Parathyroid adenoma (tissue), 2 donors: ENCODE measurements around the gene NRXN2.

Experiments used
- H2AFZ ChIP-seq: fragments of 300-600 bp; sonication (generic); one replicate; pipeline ENCODE4 v1.7.0; 2017; ENCODE audit warnings: antibody characterized with exemption, mild to moderate bottlenecking
- H3K27ac ChIP-seq: fragments of 300-600 bp; sonication (generic); one replicate; pipeline ENCODE4 v1.7.0; 2017
- H3K27me3 ChIP-seq: fragments of 300-600 bp; sonication (generic); one replicate; pipeline ENCODE4 v1.7.0; 2017; ENCODE audit warnings: low read length; ENCODE audit not compliant: control insufficient read depth, insufficient read depth
- H3K36me3 ChIP-seq: fragments of 300-600 bp; sonication (generic); one replicate; pipeline ENCODE4 v1.7.0; 2017; ENCODE audit warnings: low read length; ENCODE audit not compliant: control insufficient read depth, insufficient read depth
- H3K4me1 ChIP-seq: fragments of 300-600 bp; sonication (generic); one replicate; pipeline ENCODE4 v1.7.0; 2017; ENCODE audit warnings: control low read depth
- H3K4me2 ChIP-seq: fragments of 300-600 bp; sonication (generic); one replicate; pipeline ENCODE4 v1.7.0; 2017; ENCODE audit warnings: low read length
- H3K4me3 ChIP-seq: fragments of 300-600 bp; sonication (generic); one replicate; pipeline ENCODE4 v1.7.0; 2017; ENCODE audit warnings: low read depth, low read length
- H3K79me2 ChIP-seq: fragments of 300-600 bp; sonication (generic); one replicate; pipeline ENCODE4 v1.7.0; 2017; ENCODE audit warnings: control low read depth
- H3K9ac ChIP-seq: fragments of 300-600 bp; sonication (generic); one replicate; pipeline ENCODE4 v1.7.0; 2017; ENCODE audit warnings: mild to moderate bottlenecking
- H3K9me3 ChIP-seq: fragments of 300-600 bp; sonication (generic); one replicate; pipeline ENCODE4 v1.7.0; 2017; ENCODE audit warnings: low read length; ENCODE audit not compliant: control insufficient read depth
- CTCF ChIP-seq: fragments of 300-600 bp; sonication (generic); IDR thresholded peaks from one replicate; pipeline ENCODE4 v1.7.0; 2017; ENCODE audit warnings: antibody characterized with exemption, mild to moderate bottlenecking
- donor health status: primary hyperparathyroidism.

Gene NRXN2

DNA sequence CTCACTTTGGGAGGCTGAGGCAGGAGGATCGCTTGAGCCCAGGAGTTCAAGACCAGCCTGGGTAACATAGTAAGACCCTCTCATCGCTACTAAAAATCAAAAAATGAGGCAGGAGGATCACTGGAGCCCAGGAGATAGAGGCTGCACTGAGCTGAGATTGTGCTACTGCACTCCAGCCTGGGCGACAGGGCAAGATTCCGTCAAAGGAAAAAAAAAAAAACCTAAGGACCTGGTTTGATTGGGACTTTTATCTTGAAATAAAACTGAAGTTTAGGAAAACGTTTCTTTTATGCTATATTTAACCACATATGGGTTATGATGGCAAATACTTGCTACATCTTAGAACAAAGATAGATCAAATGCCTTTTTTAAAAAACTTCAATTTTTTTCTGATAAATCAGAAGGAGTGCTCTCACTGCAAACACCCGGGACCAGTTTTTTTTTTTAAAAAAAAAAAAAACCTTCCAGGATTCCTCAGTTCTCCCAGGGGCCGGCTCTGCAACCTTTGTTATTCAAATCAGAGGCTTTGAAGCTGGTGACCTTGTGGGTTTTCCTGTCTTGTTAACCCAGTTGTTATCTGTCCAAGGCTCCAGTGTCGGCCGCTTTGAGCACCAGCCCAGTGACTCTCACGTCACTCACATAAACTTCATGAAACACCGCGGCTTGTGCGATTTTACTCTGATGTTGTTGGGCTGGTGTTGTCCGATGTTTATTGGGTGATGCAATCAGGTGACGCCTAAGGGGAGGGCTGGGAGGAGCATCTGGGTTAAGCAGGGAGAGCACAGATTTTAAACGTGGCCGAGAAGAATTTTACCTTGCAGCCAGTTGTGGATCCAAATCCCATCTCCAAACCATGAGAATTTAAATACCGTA, 156.7 kb downstream of the NRXN2 start:
- no peak overlapping the region for H3K4me3 ChIP-seq
- H3K9me3 ChIP-seq: no peaks in the 10 kb centered on the region
- no peak for TF ChIP-seq CTCF
- no peak overlapping the region for H3K9ac ChIP-seq
- H3K27me3 ChIP-seq: no peaks in the 10 kb centered on the region
- peak overlapping the region; percentile 59 for H3K4me2 ChIP-seq
- no peaks in the 10 kb centered on the region for H3K36me3 ChIP-seq
- H3K27ac ChIP-seq: no peak overlapping the region
- H3K79me2 ChIP-seq: no peaks in the 10 kb centered on the region
- peak overlapping the region; percentile 60 for H2AFZ ChIP-seq
- no peaks in the 10 kb centered on the region for H3K4me1 ChIP-seq

DNA sequence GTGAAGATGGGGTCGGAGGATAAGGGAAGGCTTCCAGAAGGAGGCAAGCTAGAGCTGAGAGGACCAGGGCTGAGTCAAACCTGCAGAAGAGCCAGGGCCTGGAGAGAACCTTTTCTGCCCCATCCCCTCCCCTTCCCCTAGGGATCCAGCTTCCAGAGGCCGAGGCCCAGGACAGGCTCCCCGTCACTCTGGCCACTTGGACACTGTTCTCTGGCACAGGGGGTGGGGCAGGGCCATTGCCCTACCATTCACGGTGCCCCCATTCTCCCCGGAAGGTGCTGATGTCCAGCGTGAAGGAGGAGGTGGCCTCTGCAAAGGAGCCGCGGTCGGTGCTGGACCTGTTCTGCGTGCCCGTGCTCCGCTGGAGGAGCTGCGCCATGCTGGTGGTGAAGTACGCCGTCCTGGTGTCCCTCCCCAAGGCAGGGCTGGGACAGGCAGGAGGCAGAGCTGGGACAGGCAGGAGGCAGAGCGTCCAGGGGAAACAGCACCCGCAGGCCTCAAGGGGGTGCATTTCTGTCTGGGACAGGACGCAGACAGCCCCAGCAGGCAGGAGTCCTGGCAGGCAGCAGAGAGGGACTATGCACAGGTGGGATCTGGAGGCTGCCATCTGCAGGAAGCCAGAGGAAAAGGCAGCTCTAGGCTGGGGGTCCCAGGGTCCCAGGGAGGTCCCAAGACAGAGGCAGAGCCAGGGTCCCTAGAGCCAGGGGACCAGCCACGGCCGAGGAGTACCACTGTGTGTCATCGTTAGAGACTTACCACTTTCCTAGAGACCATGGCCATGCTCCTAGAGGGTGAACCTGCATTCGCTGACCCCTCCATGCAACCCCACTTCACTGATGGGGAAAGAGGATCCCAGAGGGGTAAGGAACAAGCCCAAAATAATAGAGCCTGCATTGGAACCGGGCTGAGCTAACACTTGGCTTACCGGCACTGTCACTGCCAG, 157.8 kb downstream of the NRXN2 start:
- Histone ChIP-seq H3K36me3 (no peaks in the 10 kb centered on the region), H3K79me2 (no peaks in the 10 kb centered on the region), H3K4me2 (no peak overlapping the region), H3K4me1 (no peaks in the 10 kb centered on the region), H3K9ac (no peak overlapping the region), H3K27me3 (no peaks in the 10 kb centered on the region), H2AFZ (no peak overlapping the region), H3K27ac (no peak overlapping the region), H3K9me3 (no peaks in the 10 kb centered on the region), H3K4me3 (no peak overlapping the region)
- no peak for TF ChIP-seq CTCF

DNA sequence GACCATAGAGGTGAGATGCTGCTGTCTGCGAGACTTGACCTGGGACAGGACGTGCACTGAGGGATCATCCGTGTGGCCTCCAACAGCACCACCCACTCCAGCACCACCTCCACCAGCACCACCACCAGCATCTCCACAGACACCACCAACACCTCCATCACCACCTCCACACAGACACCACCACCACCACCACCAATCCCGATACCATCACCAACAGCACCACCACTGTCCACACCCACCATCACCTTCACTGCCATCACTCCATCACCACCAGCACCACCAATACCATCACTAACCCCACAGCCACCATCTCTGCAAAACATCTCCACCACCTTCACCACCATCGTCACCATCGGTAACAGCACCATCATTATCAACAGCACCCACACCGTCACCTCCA, 158.6 kb downstream of the NRXN2 start:
- H3K36me3 ChIP-seq: no peaks in the 10 kb centered on the region

GRCh38 chr11:64563966-64564365, 159.0 kb downstream of the NRXN2 start:
- Histone ChIP-seq H3K27me3 (no peaks in the 10 kb centered on the region), H3K36me3 (no peaks in the 10 kb centered on the region), H3K4me3 (no peak overlapping the region), H3K4me2 (no peak overlapping the region), H3K9me3 (no peaks in the 10 kb centered on the region), H3K4me1 (no peaks in the 10 kb centered on the region), H3K27ac (no peak overlapping the region), H3K9ac (no peak overlapping the region), H2AFZ (no peak overlapping the region), H3K79me2 (no peaks in the 10 kb centered on the region)
- no peak for TF ChIP-seq CTCF

More for the DNA sequence above, 158.6 kb downstream of the NRXN2 start:
- Histone ChIP-seq H3K4me1 (no peaks in the 10 kb centered on the region), H3K27ac (no peak overlapping the region), H3K27me3 (no peaks in the 10 kb centered on the region), H2AFZ (no peak overlapping the region), H3K4me3 (no peak overlapping the region), H3K9ac (no peak overlapping the region), H3K4me2 (no peak overlapping the region), H3K9me3 (no peaks in the 10 kb centered on the region), H3K79me2 (no peaks in the 10 kb centered on the region)
- no peak for TF ChIP-seq CTCF
